Neural cell (in vitro differentiated cells): ENCODE data around the gene SLC26A2. TPM values are rescaled to one million over a fixed set of nuclear protein-coding genes. Genes with fewer than 3 reads are reported as not detected.

Experiments
- H2AFZ ChIP-seq: fragments of 200-600, 300-800 bp; sonication (generic), shearing (Covaris generic); 2 replicates; pipeline ENCODE4 v1.6.0; 2014; ENCODE audit warnings: low read depth, mild to moderate bottlenecking, antibody characterized with exemption, low read length, moderate library complexity
- H3F3A ChIP-seq: fragments of 200-600 bp; shearing (Covaris generic); 2 replicates; pipeline ENCODE4 v1.6.1; 2016; ENCODE audit warnings: mild to moderate bottlenecking, moderate library complexity, mixed read lengths, antibody characterized with exemption, low read length; ENCODE audit not compliant: insufficient read depth, poor library complexity, severe bottlenecking
- H3K27ac ChIP-seq: fragments of 200-600, 300-800 bp; sonication (generic), shearing (Covaris generic); 2 replicates; pipeline ENCODE4 v1.5.1; 2014; ENCODE audit warnings: mild to moderate bottlenecking, low read length, moderate library complexity
- H3K27me3 ChIP-seq: fragments of 300-800, 200-600 bp; sonication (generic), shearing (Covaris generic); 2 replicates; pipeline ENCODE4 v1.6.0; 2014; ENCODE audit warnings: mild to moderate bottlenecking, low read depth, low read length, moderate library complexity; ENCODE audit not compliant: insufficient read depth
- H3K36me3 ChIP-seq: fragments of 300-800, 200-600 bp; sonication (generic), shearing (Covaris generic); 2 replicates; pipeline ENCODE4 v1.5.1; 2014; ENCODE audit warnings: mild to moderate bottlenecking, antibody characterized with exemption, low read length, moderate library complexity; ENCODE audit not compliant: insufficient read depth
- H3K4me2 ChIP-seq: fragments of 300-800, 200-600 bp; sonication (generic), shearing (Covaris generic); 2 replicates; pipeline ENCODE4 v1.6.0; 2014; ENCODE audit warnings: mild to moderate bottlenecking, low read length
- H3K4me3 ChIP-seq: fragments of 300-800, 200-600 bp; sonication (generic), shearing (Covaris generic); 2 replicates; pipeline ENCODE4 v1.5.1; 2014; ENCODE audit warnings: mild to moderate bottlenecking, low read length, moderate library complexity
- H3K79me2 ChIP-seq: fragments of 200-600 bp; shearing (Covaris generic); replicated peaks from 2 replicates; pipeline ENCODE4 v1.6.0; 2014; ENCODE audit warnings: mild to moderate bottlenecking, low read length, moderate library complexity; ENCODE audit not compliant: insufficient read depth
- H3K9ac ChIP-seq: fragments of 300-800, 200-600 bp; sonication (generic), shearing (Covaris generic); 2 replicates; pipeline ENCODE4 v1.6.1; 2016; ENCODE audit warnings: mild to moderate bottlenecking, low read length, mixed read lengths
- H3K9me2 ChIP-seq: fragments of 200-600 bp; shearing (Covaris generic); 2 replicates; pipeline ENCODE4 v1.6.1; 2016; ENCODE audit warnings: mild to moderate bottlenecking, low read length, mixed read lengths; ENCODE audit not compliant: insufficient read depth
- H3K9me3 ChIP-seq: fragments of 200-600, 300-800 bp; sonication (generic), shearing (Covaris generic); 2 replicates; pipeline ENCODE4 v1.6.1; 2016; ENCODE audit warnings: mild to moderate bottlenecking, mixed run types, low read length, moderate library complexity, mixed read lengths
- H4K20me1 ChIP-seq: fragments of 200-600 bp; shearing (Covaris generic); 2 replicates; pipeline ENCODE4 v1.6.1; 2016; ENCODE audit warnings: mild to moderate bottlenecking, mixed run types; ENCODE audit not compliant: insufficient read depth
- CTCF ChIP-seq: fragments of 450-650 bp; IDR thresholded peaks from 2 replicates; pipeline ENCODE4 v1.5.1; 2014; ENCODE audit warnings: antibody characterized with exemption, mild to moderate bottlenecking, moderate library complexity; ENCODE audit not compliant: poor library complexity, severe bottlenecking
- EP300 ChIP-seq: fragments of 450-650 bp; conservative IDR thresholded peaks from 2 replicates; pipeline ENCODE4 v1.6.1; 2014; ENCODE audit warnings: antibody characterized with exemption, mild to moderate bottlenecking, moderate library complexity; ENCODE audit not compliant: poor library complexity, severe bottlenecking
- EZH2 ChIP-seq: fragments of 200-600, 300-800 bp; shearing (Covaris generic), sonication (generic); IDR thresholded peaks from 2 replicates; pipeline ENCODE4 v1.6.1; 2014; ENCODE audit warnings: antibody characterized with exemption, low read length, borderline replicate concordance, mild to moderate bottlenecking; ENCODE audit not compliant: insufficient read depth, poor library complexity, severe bottlenecking
- MXI1 ChIP-seq: fragments of 450-650 bp; conservative IDR thresholded peaks from 2 replicates; pipeline ENCODE4 v1.6.1; 2014; ENCODE audit warnings: antibody characterized with exemption, mild to moderate bottlenecking; ENCODE audit not compliant: poor library complexity, severe bottlenecking
- POLR2AphosphoS5 ChIP-seq: IDR thresholded peaks from 2 replicates; pipeline ENCODE4 v1.6.1; 2012
- RAD21 ChIP-seq: fragments of 450-650 bp; conservative IDR thresholded peaks from 2 replicates; pipeline ENCODE4 v1.6.1; 2014; ENCODE audit warnings: antibody characterized with exemption, mild to moderate bottlenecking, moderate library complexity
- REST ChIP-seq: IDR thresholded peaks from 2 replicates; pipeline ENCODE4 v1.6.1; 2012; ENCODE audit warnings: borderline replicate concordance
- SMC3 ChIP-seq: fragments of 450-650 bp; conservative IDR thresholded peaks from 2 replicates; pipeline ENCODE4 v1.6.1; 2014; ENCODE audit warnings: antibody characterized with exemption, mild to moderate bottlenecking, moderate library complexity; ENCODE audit not compliant: poor library complexity
- TAF1 ChIP-seq: IDR thresholded peaks from 2 replicates; pipeline ENCODE4 v1.6.1; 2012; ENCODE audit warnings: low read depth
- polyA plus RNA-seq: library from polyadenylated mRNA; depleted of rRNA; stranded (reverse); fragments of >200 nt; gene quantifications from 2 replicates; pipeline ENCODE4 v1.2.3, GENCODE V29; 2014

Gene SLC26A2
- polyA plus RNA-seq, 1 donor from 2014 or later: 5.4 TPM

GRCh38 chr5:149961186-149961685 is 678 bp downstream of the SLC26A2 start:
- peak overlapping the region; percentile 78 for H3K27ac ChIP-seq
- no peaks in the 10 kb centered on the region for H3K27me3 ChIP-seq
- H2AFZ ChIP-seq: peak overlapping the region; percentile 83
- H4K20me1 ChIP-seq: no peaks in the 10 kb centered on the region
- no peaks in the 10 kb centered on the region for H3K79me2 ChIP-seq
- no peaks in the 10 kb centered on the region for H3K9me2 ChIP-seq
- peak overlapping the region; percentile 98 for H3K4me3 ChIP-seq
- TF ChIP-seq EP300 (no peak), REST (no peak), TAF1 (no peak), MXI1 (no peak), POLR2AphosphoS5 (no peak), EZH2 (no peak), RAD21 (no peak), CTCF (no peak), SMC3 (no peak)
- peaks cover 6% of the 10 kb centered on the region for H3F3A ChIP-seq
- H3K9me3 ChIP-seq: no peaks in the 10 kb centered on the region
- H3K4me2 ChIP-seq: peak overlapping the region; percentile 62
- peak overlapping the region; percentile 88 for H3K9ac ChIP-seq
- no peaks in the 10 kb centered on the region for H3K36me3 ChIP-seq

- no peak overlapping the region for H3K9ac ChIP-seq
- no peaks in the 10 kb centered on the region for H3K9me3 ChIP-seq
- H3K4me3 ChIP-seq: peak overlapping the region; percentile 98
- H3K4me2 ChIP-seq: no peak overlapping the region
- H2AFZ ChIP-seq: no peak overlapping the region
- H4K20me1 ChIP-seq: no peaks in the 10 kb centered on the region
- no peaks in the 10 kb centered on the region for H3K36me3 ChIP-seq
- H3K27ac ChIP-seq: no peak overlapping the region
- peaks cover 6% of the 10 kb centered on the region for H3F3A ChIP-seq
- H3K27me3 ChIP-seq: no peaks in the 10 kb centered on the region
- H3K9me2 ChIP-seq: no peaks in the 10 kb centered on the region
- TF ChIP-seq SMC3 (peak; percentile 55), RAD21 (peak; percentile 53), MXI1 (no peak), CTCF (peak; percentile 60)
- no peaks in the 10 kb centered on the region for H3K79me2 ChIP-seq
Observed at GRCh38 chr5:149961957-149962409, 1.4 kb downstream of the SLC26A2 start.
